Endothelial cell of umbilical vein (primary cell): ENCODE measurements around the gene APOBEC3C. TPM values are rescaled to one million over a fixed set of nuclear protein-coding genes. Genes with fewer than 3 reads are reported as not detected.

ENCODE experiments used
- BruUV-seq: library from RNA; stranded (reverse); fragments of 400-500 nt; replicated peaks from 2 replicates; lab custom pipeline; 2021; lab: Mats Ljungman, UMichigan
- CTCF ChIA-PET: fragments of 300-600, 350-600 bp; sonication (Branson Sonifier 250); formaldehyde crosslinking; loops from one replicate; lab custom pipeline; 2021; ENCODE audit warnings: antibody characterized with exemption, inconsistent platforms; lab: Charles Lee
- POLR2A ChIA-PET: fragments of 300-600, 350-600 bp; sonication (Branson Sonifier 250); formaldehyde crosslinking; loops from one replicate; lab custom pipeline; 2021; ENCODE audit warnings: antibody characterized with exemption, inconsistent platforms; lab: Charles Lee
- DNase-seq: peaks from one replicate; pipeline ENCODE4 v3.0.0-alpha.2; 2011; ENCODE audit warnings: low read depth, low spot score
- FAIRE-seq: peaks from 2 replicates; lab custom pipeline; 2011; peaks lifted over from hg19 to GRCh38; lab: Jason Lieb, UNC
- H2AFZ ChIP-seq: 2 replicates; pipeline ENCODE4 v1.6.0; 2012; ENCODE audit warnings: low read depth, low read length, control low read depth, inconsistent platforms
- H3K27ac ChIP-seq: 2 replicates; pipeline ENCODE4 v1.5.1; 2011; ENCODE audit warnings: low read depth, mild to moderate bottlenecking, control low read depth, low read length, moderate library complexity; ENCODE audit not compliant: insufficient read depth
- H3K27me3 ChIP-seq, 2 experiments: 2 replicates each; pipeline versions ENCODE4 v1.6.0 to v1.6.1; 2011; ENCODE audit warnings: low read length in 2 of 2, mixed read lengths in 1 of 2; ENCODE audit not compliant: control insufficient read depth in 2 of 2, insufficient read depth in 2 of 2
- H3K36me3 ChIP-seq, 2 experiments: 2 replicates in 1 of 2; 3 replicates in 1 of 2; pipeline ENCODE4 v1.5.1; 2011; ENCODE audit warnings: low read length in 2 of 2, mild to moderate bottlenecking in 1 of 2, moderate library complexity in 1 of 2; ENCODE audit not compliant: control insufficient read depth in 2 of 2, insufficient read depth in 2 of 2; ENCODE audit errors: extremely low read depth in 1 of 2
- H3K4me1 ChIP-seq: 3 replicates; pipeline ENCODE4 v1.5.1; 2011; ENCODE audit warnings: mild to moderate bottlenecking, low read length; ENCODE audit not compliant: control insufficient read depth, insufficient read depth; ENCODE audit errors: extremely low read depth
- H3K4me2 ChIP-seq: 2 replicates; pipeline ENCODE4 v1.6.1; 2011; ENCODE audit warnings: low read length, control low read depth, mixed read lengths; ENCODE audit not compliant: insufficient read depth
- H3K4me3 ChIP-seq, 3 experiments: fragments of 200-600 bp in 1 of 3; sonication (generic), shearing (Covaris generic) in 1 of 3; replicated peaks in 1 of 3; 2 replicates each; pipeline ENCODE4 v1.5.1; 2011 to 2016; ENCODE audit warnings: control low read depth in 3 of 3, low read length in 3 of 3, mild to moderate bottlenecking in 2 of 3, inconsistent platforms in 1 of 3, low read depth in 1 of 3, moderate library complexity in 1 of 3; ENCODE audit not compliant: insufficient read depth in 1 of 3
- H3K79me2 ChIP-seq: 2 replicates; pipeline ENCODE4 v1.6.0; 2012; ENCODE audit warnings: low read length, inconsistent platforms; ENCODE audit not compliant: control insufficient read depth, insufficient read depth
- H3K9ac ChIP-seq: replicated peaks from 2 replicates; pipeline ENCODE3; 2011; ENCODE audit warnings: low read length, control low read depth; ENCODE audit not compliant: insufficient read depth; ENCODE audit errors: extremely low read depth
- H3K9me1 ChIP-seq: replicated peaks from 3 replicates; pipeline ENCODE4 v1.6.0; 2011; ENCODE audit warnings: mild to moderate bottlenecking, low read length; ENCODE audit not compliant: control insufficient read depth, insufficient read depth; ENCODE audit errors: extremely low read depth
- H3K9me3 ChIP-seq: replicated peaks from 2 replicates; pipeline ENCODE4 v1.5.1; 2012; ENCODE audit warnings: low read length, inconsistent platforms; ENCODE audit not compliant: control insufficient read depth, insufficient read depth
- H4K20me1 ChIP-seq: replicated peaks from 2 replicates; pipeline ENCODE3; 2011; ENCODE audit warnings: mild to moderate bottlenecking, low read length; ENCODE audit not compliant: control insufficient read depth, insufficient read depth; ENCODE audit errors: extremely low read depth
- EZH2 ChIP-seq: IDR thresholded peaks from 2 replicates; pipeline ENCODE4 v1.6.1; 2012; ENCODE audit warnings: borderline replicate concordance, low read depth, mild to moderate bottlenecking, moderate library complexity, low read length, inconsistent platforms; ENCODE audit not compliant: severe bottlenecking
- FOS ChIP-seq: IDR thresholded peaks from 2 replicates; pipeline ENCODE4 v1.6.1; 2011; ENCODE audit warnings: mild to moderate bottlenecking, low read length, moderate library complexity, borderline replicate concordance; ENCODE audit not compliant: insufficient read depth
- GATA2 ChIP-seq: IDR thresholded peaks from 2 replicates; pipeline ENCODE4 v1.7.0; 2011; ENCODE audit warnings: low read depth, mild to moderate bottlenecking, moderate library complexity, mixed read lengths, low read length; ENCODE audit not compliant: insufficient read length, insufficient read depth
- JUN ChIP-seq: IDR thresholded peaks from 2 replicates; pipeline ENCODE4 v1.6.1; 2011; ENCODE audit warnings: borderline replicate concordance, low read depth; ENCODE audit not compliant: insufficient read length, insufficient read depth
- MYC ChIP-seq: IDR thresholded peaks from one replicate; pipeline ENCODE4 v1.6.1; 2011; ENCODE audit warnings: mild to moderate bottlenecking, low read depth, low read length
- POLR2A ChIP-seq: IDR thresholded peaks from 2 replicates; pipeline ENCODE4 v1.6.1; 2012; ENCODE audit warnings: low read depth, mild to moderate bottlenecking, control low read depth, low read length
- POLR2AphosphoS5 ChIP-seq: IDR thresholded peaks from 2 replicates; pipeline ENCODE4 v1.6.1; 2012; ENCODE audit warnings: low read depth, mild to moderate bottlenecking, control low read depth, low read length, moderate library complexity; ENCODE audit not compliant: insufficient read depth
- dilution Hi-C: fragments of 300-500 bp; cut with MboI; formaldehyde crosslinking; loops from one replicate; pipeline ENCODE4 v1.15.0; 2019; ENCODE audit warnings: low sequenced_read_pairs; ENCODE audit not compliant: extremely low pct_ligation_motif_present
- intact Hi-C: fragments of 100-400 bp; cut with micrococcal nuclease; formaldehyde crosslinking; loops from one replicate; pipeline ENCODE4 v1.10.0; 2022
- polyA plus RNA-seq, 4 experiments: library from polyadenylated mRNA; depleted of rRNA in 3 of 4; stranded (reverse) in 3 of 4; unstranded in 1 of 4; fragments of >200 nt; gene quantifications; 2 replicates each; pipeline versions ENCODE4 v1.2.1 to v1.2.3, GENCODE V29; 2011 to 2012; ENCODE audit warnings: missing spikeins in 1 of 4
- total RNA-seq: library from RNA; stranded (reverse); gene quantifications from 2 replicates; pipeline ENCODE4 v1.2.3, GENCODE V29; 2021
- TF ChIP-seq, protein P1 (sequence below): IDR thresholded peaks from 2 replicates; pipeline ENCODE4 v1.6.1; 2011; ENCODE audit not compliant: insufficient read depth, insufficient read length
- TF ChIP-seq, protein P2 (sequence below), 2 donors: IDR thresholded peaks; 1 replicate in 1 of 2; 2 replicates in 1 of 2; pipeline ENCODE4 v1.5.1; 2011; ENCODE audit warnings: low read length in 2 of 2, mild to moderate bottlenecking in 2 of 2, moderate library complexity in 2 of 2, control low read depth in 1 of 2, inconsistent platforms in 1 of 2, low read depth in 1 of 2; ENCODE audit not compliant: insufficient read depth in 1 of 2; ENCODE audit errors: extremely low read depth in 1 of 2

The APOBEC3C gene
- total and polyA plus RNA-seq, 2 donors (not counting 3 experiments of a cell fraction or from before 2014, with no cell fraction given): 7.6 to 10.6 TPM

- peak within 1 kb of the TSS; percentile 27 for H3K9ac ChIP-seq
These were observed 31.8 kb upstream of the APOBEC3C start, which contains the start of gene APOBEC3B for GRCh38 chr22:38981992-38982927. Gene APOBEC3B (plus strand): TSS chr22:38982347. CDS start chr22:38982454, 107 bp downstream.

DNA sequence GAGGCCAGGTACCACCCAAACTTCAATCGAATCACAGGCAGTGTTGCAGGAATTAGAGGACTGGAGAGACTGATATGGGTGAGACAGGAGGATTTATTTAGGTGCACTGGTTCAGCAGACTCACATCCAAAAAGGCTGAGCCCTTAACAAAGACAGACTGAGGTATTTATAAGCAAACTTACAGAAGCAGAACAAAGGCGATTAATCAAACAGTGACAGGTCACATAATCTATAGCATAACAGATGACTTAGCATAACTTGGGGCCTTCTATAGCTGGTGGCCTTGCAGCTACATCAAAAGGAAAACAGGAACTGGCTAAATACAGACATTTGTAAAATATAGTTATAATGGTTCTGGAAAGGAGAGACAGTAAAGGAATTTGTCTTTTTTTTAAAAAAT lies 29.8 kb upstream of the APOBEC3C start:
- no peak overlapping the region for H3K4me2 ChIP-seq
- ChIA-PET CTCF (interaction anchor here (2.7 kb wide), 1 partner anchor 114 kb away, joined by 9 read pairs; no protein-coding TSS in a partner anchor), POLR2A (no interaction called here)
- no peak for FAIRE-seq
- TF ChIP-seq, protein P1, sequence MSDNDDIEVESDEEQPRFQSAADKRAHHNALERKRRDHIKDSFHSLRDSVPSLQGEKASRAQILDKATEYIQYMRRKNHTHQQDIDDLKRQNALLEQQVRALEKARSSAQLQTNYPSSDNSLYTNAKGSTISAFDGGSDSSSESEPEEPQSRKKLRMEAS: no peak
- TF ChIP-seq, protein P2, sequence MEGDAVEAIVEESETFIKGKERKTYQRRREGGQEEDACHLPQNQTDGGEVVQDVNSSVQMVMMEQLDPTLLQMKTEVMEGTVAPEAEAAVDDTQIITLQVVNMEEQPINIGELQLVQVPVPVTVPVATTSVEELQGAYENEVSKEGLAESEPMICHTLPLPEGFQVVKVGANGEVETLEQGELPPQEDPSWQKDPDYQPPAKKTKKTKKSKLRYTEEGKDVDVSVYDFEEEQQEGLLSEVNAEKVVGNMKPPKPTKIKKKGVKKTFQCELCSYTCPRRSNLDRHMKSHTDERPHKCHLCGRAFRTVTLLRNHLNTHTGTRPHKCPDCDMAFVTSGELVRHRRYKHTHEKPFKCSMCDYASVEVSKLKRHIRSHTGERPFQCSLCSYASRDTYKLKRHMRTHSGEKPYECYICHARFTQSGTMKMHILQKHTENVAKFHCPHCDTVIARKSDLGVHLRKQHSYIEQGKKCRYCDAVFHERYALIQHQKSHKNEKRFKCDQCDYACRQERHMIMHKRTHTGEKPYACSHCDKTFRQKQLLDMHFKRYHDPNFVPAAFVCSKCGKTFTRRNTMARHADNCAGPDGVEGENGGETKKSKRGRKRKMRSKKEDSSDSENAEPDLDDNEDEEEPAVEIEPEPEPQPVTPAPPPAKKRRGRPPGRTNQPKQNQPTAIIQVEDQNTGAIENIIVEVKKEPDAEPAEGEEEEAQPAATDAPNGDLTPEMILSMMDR (IDR thresholded peaks at IDR 0.05; ENCODE audit: extremely low read depth in 1 of 2, insufficient read depth in 1 of 2, low read depth in 1 of 2, low read length in 2 of 2): no peak
- no peak for TF ChIP-seq POLR2A
- TF ChIP-seq EZH2: no peak
- TF ChIP-seq MYC: no peak
- TF ChIP-seq POLR2AphosphoS5: no peak
- no peak for TF ChIP-seq GATA2
- no peak for TF ChIP-seq JUN
- no peak for TF ChIP-seq FOS
- H3K36me3 ChIP-seq: no peaks in the 10 kb centered on the region
- H4K20me1 ChIP-seq: no peaks in the 10 kb centered on the region
- H3K27me3 ChIP-seq: no peaks in the 10 kb centered on the region
- no peaks in the 10 kb centered on the region for H3K79me2 ChIP-seq
- no peak overlapping the region for H3K9ac ChIP-seq
- H3K9me1 ChIP-seq: no peaks in the 10 kb centered on the region
- H3K4me1 ChIP-seq: peaks cover 2% of the 10 kb centered on the region
- no peak overlapping the region for H3K27ac ChIP-seq
- no peak overlapping the region for H2AFZ ChIP-seq
- intact Hi-C loops (loop anchor here (10.0 kb wide), 1 partner anchor 59 kb away; no protein-coding TSS in a partner anchor), dilution Hi-C loops (no loop called here)
- no peaks in the 10 kb centered on the region for H3K9me3 ChIP-seq
- no peak overlapping the region for H3K4me3 ChIP-seq
- no peak for DNase-seq
- BruUV-seq: no TSS peak

More at GRCh38 chr22:38981992-38982927, 31.8 kb upstream of the APOBEC3C start, which contains the start of gene APOBEC3B:
- POLR2A ChIA-PET: interaction anchor here (0.7 kb wide), 1 partner anchor 333 kb away, joined by 3 read pairs; no protein-coding TSS in a partner anchor
- H2AFZ ChIP-seq: peak within 1 kb of the TSS; percentile 73
- peak within 1 kb of the TSS; percentile 18 for H3K4me2 ChIP-seq
- dilution Hi-C loops: no loop called here
- FAIRE-seq (peak; percentile 98), DNase-seq (peak; percentile 79)
- no peaks in the 10 kb centered on the region for H3K79me2 ChIP-seq
- H3K27ac ChIP-seq: no peak within 1 kb of the TSS
- no peaks in the 10 kb centered on the region for H4K20me1 ChIP-seq
- no peaks in the 10 kb centered on the region for H3K36me3 ChIP-seq
- TSS peak; percentile 73 for BruUV-seq
- no peaks in the 10 kb centered on the region for H3K9me3 ChIP-seq
- H3K9me1 ChIP-seq: no peaks in the 10 kb centered on the region
- CTCF ChIA-PET: interaction anchor here (1.0 to 2.7 kb wide), 7 partner anchors 8 to 213 kb away, joined by 3 to 9 read pairs (median 5); no protein-coding TSS in a partner anchor
- intact Hi-C loops: loop anchor here (1.0 to 10.0 kb wide), 2 partner anchors 57 to 110 kb away; partner anchors contain the start of gene CBX6
- peaks cover 2% of the 10 kb centered on the region for H3K4me1 ChIP-seq
- no peaks in the 10 kb centered on the region for H3K27me3 ChIP-seq
- H3K4me3 ChIP-seq: peak within 1 kb of the TSS; percentile 3 to 40 (median 28)
- TF ChIP-seq POLR2AphosphoS5 (no peak), FOS (peak; percentile 75), JUN (peak; percentile 51), MYC (no peak)
